ENCODE measurements around the gene IL1B.

Gene IL1B

GRCh38 chr2:112812318-112813267, 24.0 kb downstream of the IL1B start:
- Histone ChIP-seq H3K4me2 (ENCODE audit: low read length) (no peak overlapping the region), H4K20me1 (ENCODE audit: control insufficient read depth, insufficient read depth, low read depth, low read length) (no peaks in the 10 kb centered on the region), H3K4me3 (ENCODE audit: low read length) (no peak overlapping the region), H3K27me3 (ENCODE audit: control insufficient read depth, low read length) (peaks cover 2% of the 10 kb centered on the region; the same call in 1 of the 2 replicates), H3K27ac (ENCODE audit: low read depth, low read length) (no peak overlapping the region), H3K9me2 (replicated peaks; ENCODE audit: control insufficient read depth, low read length) (no peaks in the 10 kb centered on the region), H3K9me3 (ENCODE audit: control insufficient read depth, insufficient read depth, low read length) (peaks cover 3% of the 10 kb centered on the region; the same call in 1 of the 2 replicates), H3K36me3 (ENCODE audit: control insufficient read depth, low read length) (no peaks in the 10 kb centered on the region), H3K4me1 (ENCODE audit: control insufficient read depth, low read length) (peaks cover 5% of the 10 kb centered on the region; the same call in 1 of the 2 replicates), H3F3A (ENCODE audit: control insufficient read depth, insufficient read depth) (no peaks in the 10 kb centered on the region), H3K79me2 (ENCODE audit: control insufficient read depth, low read length) (no peaks in the 10 kb centered on the region)
- TF ChIP-seq CTCF (IDR thresholded peaks at IDR 0.05; ENCODE audit: low read depth, low read length, poor library complexity, severe bottlenecking): no peak
- TF ChIP-seq EZH2phosphoT487 (IDR thresholded peaks at IDR 0.05; ENCODE audit: borderline replicate concordance, low read length): no peak

- Histone ChIP-seq H3K4me2 (ENCODE audit: low read length) (no peak overlapping the region), H3K79me2 (ENCODE audit: control insufficient read depth, low read length) (no peaks in the 10 kb centered on the region), H3K9me3 (ENCODE audit: control insufficient read depth, insufficient read depth, low read length) (peaks cover 6% of the 10 kb centered on the region), H4K20me1 (ENCODE audit: control insufficient read depth, insufficient read depth, low read depth, low read length) (no peaks in the 10 kb centered on the region), H3K4me3 (ENCODE audit: low read length) (no peak overlapping the region), H3F3A (ENCODE audit: control insufficient read depth, insufficient read depth) (no peaks in the 10 kb centered on the region), H3K4me1 (ENCODE audit: control insufficient read depth, low read length) (peaks cover 5% of the 10 kb centered on the region; the same call in 1 of the 2 replicates), H3K36me3 (ENCODE audit: control insufficient read depth, low read length) (no peaks in the 10 kb centered on the region), H3K27ac (ENCODE audit: low read depth, low read length) (no peak overlapping the region), H3K9me2 (replicated peaks; ENCODE audit: control insufficient read depth, low read length) (no peaks in the 10 kb centered on the region), H3K27me3 (ENCODE audit: control insufficient read depth, low read length) (peaks cover 2% of the 10 kb centered on the region; the same call in 1 of the 2 replicates)
- TF ChIP-seq CTCF (IDR thresholded peaks at IDR 0.05; ENCODE audit: low read depth, low read length, poor library complexity, severe bottlenecking) (no peak), EZH2phosphoT487 (IDR thresholded peaks at IDR 0.05; ENCODE audit: borderline replicate concordance, low read length) (no peak)
These were observed 24.7 kb downstream of the IL1B start for GRCh38 chr2:112811841-112812306.

GRCh38 chr2:112811276-112811831, 25.2 kb downstream of the IL1B start:
- H3K9me3 ChIP-seq (ENCODE audit: control insufficient read depth, insufficient read depth, low read length): peaks cover 6% of the 10 kb centered on the region
- no peak overlapping the region for H3K27ac ChIP-seq (ENCODE audit: low read depth, low read length)
- no peaks in the 10 kb centered on the region for H3K9me2 ChIP-seq (replicated peaks; ENCODE audit: control insufficient read depth, low read length)
- H3F3A ChIP-seq (ENCODE audit: control insufficient read depth, insufficient read depth): no peaks in the 10 kb centered on the region
- TF ChIP-seq EZH2phosphoT487 (IDR thresholded peaks at IDR 0.05; ENCODE audit: borderline replicate concordance, low read length): no peak
- TF ChIP-seq CTCF (IDR thresholded peaks at IDR 0.05; ENCODE audit: low read depth, low read length, poor library complexity, severe bottlenecking): no peak
- H3K79me2 ChIP-seq (ENCODE audit: control insufficient read depth, low read length): no peaks in the 10 kb centered on the region
- H3K4me2 ChIP-seq (ENCODE audit: low read length): no peak overlapping the region
- H3K36me3 ChIP-seq (ENCODE audit: control insufficient read depth, low read length): no peaks in the 10 kb centered on the region
- peaks cover 2% of the 10 kb centered on the region; the same call in 1 of the 2 replicates for H3K27me3 ChIP-seq (ENCODE audit: control insufficient read depth, low read length)
- H3K4me3 ChIP-seq (ENCODE audit: low read length): no peak overlapping the region
- no peaks in the 10 kb centered on the region for H4K20me1 ChIP-seq (ENCODE audit: control insufficient read depth, insufficient read depth, low read depth, low read length)
- peaks cover 5% of the 10 kb centered on the region; the same call in 1 of the 2 replicates for H3K4me1 ChIP-seq (ENCODE audit: control insufficient read depth, low read length)

Measured in DOHH2 (cell line).